Neural progenitor cell (in vitro differentiated cells): ENCODE measurements around the gene DNAH7.

Experiments
- EZH2phosphoT487 ChIP-seq: fragments of 200-600 bp; sonication (generic); IDR thresholded peaks from 2 replicates; pipeline ENCODE4 v1.6.1; 2017; ENCODE audit warnings: antibody characterized with exemption
- TF ChIP-seq, protein P1 (sequence below): fragments of 200-600 bp; sonication (generic); IDR thresholded peaks from 2 replicates; pipeline ENCODE4 v1.5.1; 2017; ENCODE audit warnings: antibody characterized with exemption, mild to moderate bottlenecking

DNA sequence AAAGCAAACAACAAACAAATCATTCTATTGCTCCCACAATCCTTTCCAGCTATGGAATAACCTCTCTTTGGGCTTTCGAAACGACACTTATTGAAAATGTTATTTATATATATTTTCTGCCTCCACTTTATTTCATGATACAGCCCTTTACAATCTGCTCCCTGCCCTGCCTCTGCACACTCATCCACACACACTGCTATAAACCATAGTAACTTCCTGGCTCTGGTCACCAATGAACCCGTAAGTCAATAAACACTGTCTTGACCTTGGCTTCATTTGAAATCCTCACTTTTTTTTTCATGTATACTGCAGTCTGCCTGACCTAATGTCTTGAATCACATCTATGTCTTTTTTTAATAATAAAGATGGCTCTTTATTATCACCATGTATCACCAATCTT is 250.1 kb downstream of the DNAH7 start:
- TF ChIP-seq, protein P1, sequence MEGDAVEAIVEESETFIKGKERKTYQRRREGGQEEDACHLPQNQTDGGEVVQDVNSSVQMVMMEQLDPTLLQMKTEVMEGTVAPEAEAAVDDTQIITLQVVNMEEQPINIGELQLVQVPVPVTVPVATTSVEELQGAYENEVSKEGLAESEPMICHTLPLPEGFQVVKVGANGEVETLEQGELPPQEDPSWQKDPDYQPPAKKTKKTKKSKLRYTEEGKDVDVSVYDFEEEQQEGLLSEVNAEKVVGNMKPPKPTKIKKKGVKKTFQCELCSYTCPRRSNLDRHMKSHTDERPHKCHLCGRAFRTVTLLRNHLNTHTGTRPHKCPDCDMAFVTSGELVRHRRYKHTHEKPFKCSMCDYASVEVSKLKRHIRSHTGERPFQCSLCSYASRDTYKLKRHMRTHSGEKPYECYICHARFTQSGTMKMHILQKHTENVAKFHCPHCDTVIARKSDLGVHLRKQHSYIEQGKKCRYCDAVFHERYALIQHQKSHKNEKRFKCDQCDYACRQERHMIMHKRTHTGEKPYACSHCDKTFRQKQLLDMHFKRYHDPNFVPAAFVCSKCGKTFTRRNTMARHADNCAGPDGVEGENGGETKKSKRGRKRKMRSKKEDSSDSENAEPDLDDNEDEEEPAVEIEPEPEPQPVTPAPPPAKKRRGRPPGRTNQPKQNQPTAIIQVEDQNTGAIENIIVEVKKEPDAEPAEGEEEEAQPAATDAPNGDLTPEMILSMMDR, result no peak
- TF ChIP-seq EZH2phosphoT487, result no peak
